GM12878 (cell line): Measurements from ENCODE around the gene NOC4L.

Experiments
- ASH2L ChIP-seq: fragments of 300-600, 200-600 bp; sonication (generic); IDR thresholded peaks from 2 replicates; pipeline ENCODE4 v1.6.1; 2017; ENCODE audit warnings: low read depth, mild to moderate bottlenecking, borderline replicate concordance
- HDGF ChIP-seq: fragments of 450-650 bp; IDR thresholded peaks from 2 replicates; pipeline ENCODE4 v1.6.1; 2016; ENCODE audit warnings: antibody characterized with exemption
- PAX8 ChIP-seq: fragments of 450-650 bp; IDR thresholded peaks from 2 replicates; pipeline ENCODE4 v1.6.1; 2017; ENCODE audit warnings: mild to moderate bottlenecking, moderate library complexity
- POLR2A ChIP-seq: IDR thresholded peaks from 2 replicates; pipeline ENCODE4 v1.6.1; 2011; ENCODE audit warnings: low read depth, mild to moderate bottlenecking, low read length
- TF ChIP-seq, protein P1 (sequence below): IDR thresholded peaks from 2 replicates; pipeline ENCODE4 v1.6.1; 2012; ENCODE audit warnings: low read depth, low read length, improper control_type of control experiment

- TF ChIP-seq PAX8 (no peak), HDGF (no peak), ASH2L (no peak), POLR2A (no peak)
- TF ChIP-seq, protein P1, sequence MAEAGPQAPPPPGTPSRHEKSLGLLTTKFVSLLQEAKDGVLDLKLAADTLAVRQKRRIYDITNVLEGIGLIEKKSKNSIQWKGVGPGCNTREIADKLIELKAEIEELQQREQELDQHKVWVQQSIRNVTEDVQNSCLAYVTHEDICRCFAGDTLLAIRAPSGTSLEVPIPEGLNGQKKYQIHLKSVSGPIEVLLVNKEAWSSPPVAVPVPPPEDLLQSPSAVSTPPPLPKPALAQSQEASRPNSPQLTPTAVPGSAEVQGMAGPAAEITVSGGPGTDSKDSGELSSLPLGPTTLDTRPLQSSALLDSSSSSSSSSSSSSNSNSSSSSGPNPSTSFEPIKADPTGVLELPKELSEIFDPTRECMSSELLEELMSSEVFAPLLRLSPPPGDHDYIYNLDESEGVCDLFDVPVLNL, result no peak
Observed at GRCh38 chr12:132095520-132096409, 48.5 kb upstream of the NOC4L start.
